Caco-2 (cell line): Measurements from ENCODE around the gene FCAR. TPM values are rescaled to one million over a fixed set of nuclear protein-coding genes. Genes with fewer than 3 reads are reported as not detected.
"Not testable (repeated sequence)": the region's sequence is repeated elsewhere in the genome, so short reads cannot be mapped to it uniquely, and the experiment has no call there.

ENCODE experiments used
- BruUV-seq: library from RNA; stranded (reverse); fragments of 400-500 nt; replicated peaks from 2 replicates; lab custom pipeline; 2021; lab: Mats Ljungman, UMichigan
- CTCF ChIA-PET: fragments of 300-600 bp; sonication (Branson Sonifier 250); formaldehyde crosslinking; loops from one replicate; lab custom pipeline; 2022; ENCODE audit warnings: antibody characterized with exemption; lab: Charles Lee
- POLR2A ChIA-PET: fragments of 300-600 bp; sonication (Branson Sonifier 250); formaldehyde crosslinking; loops from one replicate; lab custom pipeline; 2022; ENCODE audit warnings: antibody characterized with exemption; lab: Charles Lee
- DNase-seq, 2 experiments: peaks; one replicate each; pipeline versions ENCODE4 v3.0.0 to v3.0.0-alpha.2; 2020 to 2022
- H3K27me3 ChIP-seq: replicated peaks from 2 replicates; pipeline ENCODE4 v1.6.0; 2011; ENCODE audit warnings: low read length; ENCODE audit not compliant: control insufficient read depth, insufficient read depth
- H3K36me3 ChIP-seq: 2 replicates; pipeline ENCODE4 v1.5.1; 2011; ENCODE audit warnings: low read length; ENCODE audit not compliant: control insufficient read depth, insufficient read depth
- H3K4me1 ChIP-seq: fragments of 250-450 bp; sonication (Bioruptor Pico); 2 replicates; pipeline ENCODE4 v1.5.1; 2020; ENCODE audit warnings: mild to moderate bottlenecking
- H3K4me3 ChIP-seq: 2 replicates; pipeline ENCODE4 v1.5.1; 2011; ENCODE audit warnings: low read depth, mild to moderate bottlenecking, control low read depth, low read length
- H3K9me3 ChIP-seq: fragments of 250-450 bp; sonication (Bioruptor Pico); 2 replicates; pipeline ENCODE4 v1.5.1; 2020; ENCODE audit warnings: mild to moderate bottlenecking, moderate library complexity
- H3K27ac Mint-ChIP-seq: one replicate; pipeline ENCODE4 v1.8.0; 2022; ENCODE audit warnings: mixed read lengths; ENCODE audit not compliant: unreplicated experiment
- H3K27me3 Mint-ChIP-seq: one replicate; pipeline ENCODE4 v1.8.0; 2022; ENCODE audit warnings: mixed read lengths; ENCODE audit not compliant: insufficient read depth, unreplicated experiment
- H3K36me3 Mint-ChIP-seq: one replicate; pipeline ENCODE4 v1.8.0; 2022; ENCODE audit warnings: mild to moderate bottlenecking, mixed read lengths; ENCODE audit not compliant: insufficient read depth, unreplicated experiment
- H3K4me1 Mint-ChIP-seq: one replicate; pipeline ENCODE4 v1.8.0; 2022; ENCODE audit warnings: low read depth, mixed read lengths; ENCODE audit not compliant: unreplicated experiment
- H3K4me3 Mint-ChIP-seq: one replicate; pipeline ENCODE4 v1.8.0; 2022; ENCODE audit warnings: mild to moderate bottlenecking, moderate library complexity, mixed read lengths; ENCODE audit not compliant: unreplicated experiment
- H3K9me3 Mint-ChIP-seq: one replicate; pipeline ENCODE4 v1.8.0; 2022; ENCODE audit warnings: mixed read lengths; ENCODE audit not compliant: unreplicated experiment
- CTCF ChIP-seq, 2 experiments: fragments of 200-600 bp in 1 of 2; IDR thresholded peaks; 1 replicate in 1 of 2; 2 replicates in 1 of 2; pipeline versions ENCODE4 v1.5.1 to v1.8.0; 2011 to 2022; ENCODE audit warnings: antibody characterized with exemption in 1 of 2, control low read depth in 1 of 2, inconsistent platforms in 1 of 2, low read depth in 1 of 2, low read length in 1 of 2, mild to moderate bottlenecking in 1 of 2, moderate library complexity in 1 of 2; ENCODE audit not compliant: insufficient read depth in 1 of 2, severe bottlenecking in 1 of 2, unreplicated experiment in 1 of 2
- intact Hi-C: fragments of 100-400 bp; cut with micrococcal nuclease; formaldehyde crosslinking; loops from one replicate; pipeline ENCODE4 v1.10.0; 2022; ENCODE audit not compliant: unreplicated experiment
- total RNA-seq: library from RNA; stranded (reverse); gene quantifications from 2 replicates; pipeline ENCODE4 v1.2.3, GENCODE V29; 2022

Gene FCAR
- total RNA-seq, 1 experiment from 2014 or later, result not detected

- no peaks in the 10 kb centered on the region for H3K36me3 Mint-ChIP-seq
- TF ChIP-seq CTCF (IDR thresholded peaks at IDR 0.05; ENCODE audit: insufficient read depth in 1 of 2, low read depth in 1 of 2, low read length in 1 of 2, severe bottlenecking in 1 of 2, unreplicated experiment in 1 of 2), result no peak
- H3K9me3 Mint-ChIP-seq, result no peaks in the 10 kb centered on the region
- DNase-seq, result no peak
- intact Hi-C loops, result no loop called here
- no peak within 1 kb of the TSS for H3K27ac Mint-ChIP-seq
- H3K36me3 ChIP-seq, result no peaks in the 10 kb centered on the region
- no peaks in the 10 kb centered on the region for H3K27me3 Mint-ChIP-seq
- peaks cover 5% of the 10 kb centered on the region for H3K4me1 Mint-ChIP-seq
- CTCF ChIA-PET, result no interaction called here
- POLR2A ChIA-PET, result no interaction called here
- H3K4me3 Mint-ChIP-seq, result no peak within 1 kb of the TSS
- BruUV-seq, result no TSS peak
- H3K4me3 ChIP-seq, result no peak within 1 kb of the TSS
- H3K27me3 ChIP-seq, result no peaks in the 10 kb centered on the region
- no peaks in the 10 kb centered on the region for H3K9me3 ChIP-seq
- no peaks in the 10 kb centered on the region for H3K4me1 ChIP-seq
Observed at GRCh38 chr19:54905803-54906511, 31.9 kb downstream of the FCAR start, which contains the start of gene NCR1. Gene NCR1, plus strand, starts transcription at chr19:54906148. Its CDS starts 40 bp downstream, at chr19:54906188.

GRCh38 chr19:54906819-54907218 lies 32.8 kb downstream of the FCAR start:
- H3K27me3 ChIP-seq, result no peaks in the 10 kb centered on the region
- H3K9me3 ChIP-seq, result no peaks in the 10 kb centered on the region
- Mint-ChIP-seq H3K27ac (no peak overlapping the region), H3K4me1 (peaks cover 5% of the 10 kb centered on the region), H3K36me3 (no peaks in the 10 kb centered on the region), H3K9me3 (no peaks in the 10 kb centered on the region), H3K27me3 (no peaks in the 10 kb centered on the region), H3K4me3 (no peak overlapping the region)
- CTCF ChIA-PET, result interaction anchor here (0.5 kb wide), 1 partner anchor 25 kb away, joined by 3 read pairs; no protein-coding TSS in a partner anchor
- POLR2A ChIA-PET, result no interaction called here
- BruUV-seq, result no TSS peak
- no peak overlapping the region for H3K4me3 ChIP-seq
- no peaks in the 10 kb centered on the region for H3K4me1 ChIP-seq
- TF ChIP-seq CTCF (IDR thresholded peaks at IDR 0.05; ENCODE audit: insufficient read depth in 1 of 2, low read depth in 1 of 2, low read length in 1 of 2, severe bottlenecking in 1 of 2, unreplicated experiment in 1 of 2), result no peak
- no peak for DNase-seq
- no peaks in the 10 kb centered on the region for H3K36me3 ChIP-seq
- intact Hi-C loops, result no loop called here

- CTCF ChIA-PET, intact Hi-C loops, H3K27ac Mint-ChIP-seq, H3K4me3 ChIP-seq, H3K36me3 Mint-ChIP-seq, POLR2A ChIA-PET, H3K4me1 Mint-ChIP-seq, H3K9me3 Mint-ChIP-seq, H3K4me1 ChIP-seq, H3K27me3 ChIP-seq, DNase-seq, H3K4me3 Mint-ChIP-seq, H3K9me3 ChIP-seq, H3K27me3 Mint-ChIP-seq, BruUV-seq, H3K36me3 ChIP-seq: not testable (repeated sequence)
Observed at GRCh38 chr19:54907899-54908298, 33.9 kb downstream of the FCAR start.
